H1 (cell line): ENCODE measurements around the gene TMTC2. TPM values are rescaled to one million over a fixed set of nuclear protein-coding genes. Genes with fewer than 3 reads are reported as not detected.

Source experiments
- CTCF ChIA-PET: fragments of 300-600 bp; sonication (Branson Sonifier 250); formaldehyde crosslinking; loops from one replicate; lab custom pipeline; 2021; ENCODE audit not compliant: partially characterized antibody; lab: Charles Lee
- POLR2A ChIA-PET: fragments of 300-600 bp; sonication (Branson Sonifier 250); formaldehyde crosslinking; loops from one replicate; lab custom pipeline; 2021; ENCODE audit warnings: inconsistent platforms; ENCODE audit not compliant: partially characterized antibody; lab: Charles Lee
- DNase-seq, 2 experiments: peaks; one replicate each; pipeline versions ENCODE4 v3.0.0 to v3.0.0-alpha.2; 2010 to 2022; ENCODE audit warnings: low spot score in 2 of 2, low read depth in 1 of 2, mixed read lengths in 1 of 2
- FAIRE-seq: peaks from 2 replicates; lab custom pipeline; 2011; peaks lifted over from hg19 to GRCh38; lab: Jason Lieb, UNC
- H2AFZ ChIP-seq: 2 replicates; pipeline ENCODE4 v1.8.1; 2012; ENCODE audit warnings: low read length, inconsistent platforms
- H2AK5ac ChIP-seq: 2 replicates; pipeline ENCODE4 v1.6.1; 2013; ENCODE audit warnings: low read depth, low read length
- H2BK120ac ChIP-seq: replicated peaks from 2 replicates; pipeline ENCODE3; 2013; ENCODE audit warnings: low read depth, low read length, inconsistent platforms
- H2BK12ac ChIP-seq: 2 replicates; pipeline ENCODE4 v1.6.1; 2013; ENCODE audit warnings: low read depth, low read length
- H2BK15ac ChIP-seq: 2 replicates; pipeline ENCODE4 v1.6.1; 2013; ENCODE audit warnings: low read length
- H2BK20ac ChIP-seq: 2 replicates; pipeline ENCODE4 v1.6.1; 2013; ENCODE audit warnings: low read length
- H2BK5ac ChIP-seq: 2 replicates; pipeline ENCODE4 v1.6.1; 2013; ENCODE audit warnings: low read depth, low read length
- H3K14ac ChIP-seq: 2 replicates; pipeline ENCODE4 v1.6.1; 2013; ENCODE audit warnings: inconsistent platforms; ENCODE audit not compliant: insufficient read length
- H3K18ac ChIP-seq: 2 replicates; pipeline ENCODE4 v1.6.1; 2013; ENCODE audit warnings: low read length; ENCODE audit errors: extremely low read depth
- H3K23ac ChIP-seq: 2 replicates; pipeline ENCODE4 v1.6.1; 2013; ENCODE audit warnings: inconsistent platforms; ENCODE audit not compliant: insufficient read length
- H3K23me2 ChIP-seq: 2 replicates; pipeline ENCODE4 v1.6.1; 2013; ENCODE audit warnings: low read depth, low read length
- H3K27ac ChIP-seq: 2 replicates; pipeline ENCODE4 v1.6.1; 2011; ENCODE audit warnings: low read depth, low read length, inconsistent platforms
- H3K27me3 ChIP-seq, 4 experiments: replicated peaks in 1 of 4; 1 replicate in 1 of 4; 2 replicates in 3 of 4; pipeline versions ENCODE4 v1.6.1 to v1.8.1; 2011 to 2013; ENCODE audit warnings: low read length in 3 of 4, mild to moderate bottlenecking in 3 of 4, inconsistent platforms in 2 of 4, mixed read lengths in 2 of 4, moderate library complexity in 1 of 4; ENCODE audit not compliant: control insufficient read depth in 3 of 4, insufficient read depth in 3 of 4; ENCODE audit errors: extremely low read depth in 1 of 4
- H3K36me3 ChIP-seq, 4 experiments: 2 replicates each; pipeline versions ENCODE4 v1.6.1 to v1.8.1; 2011 to 2013; ENCODE audit warnings: mild to moderate bottlenecking in 4 of 4, low read length in 3 of 4, moderate library complexity in 2 of 4, control low read depth in 1 of 4, inconsistent platforms in 1 of 4; ENCODE audit not compliant: insufficient read depth in 4 of 4, control insufficient read depth in 2 of 4
- H3K4ac ChIP-seq: replicated peaks from 2 replicates; pipeline ENCODE3; 2013; ENCODE audit warnings: low read length, low read depth, mixed read lengths, inconsistent platforms; ENCODE audit not compliant: insufficient read length
- H3K4me1 ChIP-seq, 4 experiments: replicated peaks in 1 of 4; 1 replicate in 1 of 4; 2 replicates in 3 of 4; pipeline versions ENCODE4 v1.6.1 to v1.8.1; 2011 to 2013; ENCODE audit warnings: low read length in 3 of 4, inconsistent platforms in 2 of 4, mixed read lengths in 1 of 4; ENCODE audit not compliant: insufficient read depth in 4 of 4, control insufficient read depth in 3 of 4
- H3K4me2 ChIP-seq, 2 experiments: 2 replicates each; pipeline versions ENCODE4 v1.6.1 to v1.8.1; 2011 to 2013; ENCODE audit warnings: low read depth in 2 of 2, low read length in 2 of 2, control low read depth in 1 of 2, inconsistent platforms in 1 of 2, mild to moderate bottlenecking in 1 of 2; ENCODE audit not compliant: insufficient read depth in 1 of 2
- H3K4me3 ChIP-seq, 4 experiments: fragments of 200-600, 300-600 bp in 1 of 4; sonication (generic), shearing (Covaris generic), sonication (Bioruptor Twin) in 1 of 4; 2 replicates each; pipeline versions ENCODE4 v1.5.1 to v1.8.1; 2011 to 2016; ENCODE audit warnings: low read length in 4 of 4, low read depth in 3 of 4, control low read depth in 2 of 4, inconsistent platforms in 2 of 4, mild to moderate bottlenecking in 2 of 4, mixed read lengths in 1 of 4, moderate library complexity in 1 of 4; ENCODE audit not compliant: insufficient read depth in 2 of 4; ENCODE audit errors: extremely low read depth in 1 of 4
- H3K56ac ChIP-seq: replicated peaks from 2 replicates; pipeline ENCODE3; 2013; ENCODE audit warnings: low read depth, mild to moderate bottlenecking, mixed read lengths, low read length, inconsistent platforms; ENCODE audit not compliant: insufficient read length
- H3K79me1 ChIP-seq: 2 replicates; pipeline ENCODE4 v1.6.1; 2013; ENCODE audit warnings: low read depth, low read length, control low read depth
- H3K79me2 ChIP-seq, 2 experiments: 2 replicates each; pipeline versions ENCODE4 v1.6.1 to v1.8.1; 2012 to 2013; ENCODE audit warnings: low read length in 2 of 2, mild to moderate bottlenecking in 2 of 2, inconsistent platforms in 1 of 2; ENCODE audit not compliant: insufficient read depth in 2 of 2, control insufficient read depth in 1 of 2
- H3K9ac ChIP-seq, 4 experiments: replicated peaks in 1 of 4; 1 replicate in 1 of 4; 2 replicates in 3 of 4; pipeline versions ENCODE4 v1.6.1 to v1.8.1; 2011 to 2013; ENCODE audit warnings: low read depth in 3 of 4, low read length in 3 of 4, control low read depth in 2 of 4, mild to moderate bottlenecking in 2 of 4, moderate library complexity in 2 of 4, inconsistent platforms in 1 of 4; ENCODE audit errors: extremely low read depth in 1 of 4
- H3K9me3 ChIP-seq, 2 experiments: 2 replicates each; pipeline versions ENCODE4 v1.6.1 to v1.8.1; 2012 to 2013; ENCODE audit warnings: mild to moderate bottlenecking in 2 of 2, moderate library complexity in 2 of 2, control low read depth in 1 of 2, inconsistent platforms in 1 of 2, low read depth in 1 of 2, low read length in 1 of 2, mixed read lengths in 1 of 2; ENCODE audit not compliant: insufficient read depth in 2 of 2
- H4K20me1 ChIP-seq, 2 experiments: replicated peaks in 1 of 2; 2 replicates each; pipeline versions ENCODE3 to v1.8.1; 2011 to 2013; ENCODE audit warnings: inconsistent platforms in 2 of 2, low read length in 2 of 2, mild to moderate bottlenecking in 1 of 2; ENCODE audit not compliant: insufficient read depth in 2 of 2, control insufficient read depth in 1 of 2
- H4K5ac ChIP-seq: 2 replicates; pipeline ENCODE4 v1.6.1; 2013; ENCODE audit warnings: low read length, low read depth, mixed read lengths, inconsistent platforms; ENCODE audit not compliant: insufficient read length
- H4K8ac ChIP-seq: 2 replicates; pipeline ENCODE4 v1.8.0; 2013; ENCODE audit warnings: mild to moderate bottlenecking, moderate library complexity, low read length, inconsistent platforms; ENCODE audit not compliant: insufficient read depth; ENCODE audit errors: extremely low read depth
- H4K91ac ChIP-seq: replicated peaks from 2 replicates; pipeline ENCODE3; 2013; ENCODE audit warnings: low read length, mixed read lengths, inconsistent platforms; ENCODE audit not compliant: insufficient read length
- CBX8 ChIP-seq: fragments of 300-800, 300-1000 bp; sonication (generic); IDR thresholded peaks from 2 replicates; pipeline ENCODE4 v1.7.1; 2016; ENCODE audit warnings: low read depth, low read length, borderline replicate concordance
- CHD1 ChIP-seq: IDR thresholded peaks from 2 replicates; pipeline ENCODE4 v1.6.1; 2012; ENCODE audit warnings: low read depth, low read length, improper control_type of control experiment
- CREB1 ChIP-seq: IDR thresholded peaks from 2 replicates; pipeline ENCODE4 v1.6.1; 2012; ENCODE audit warnings: inconsistent platforms
- CTBP2 ChIP-seq: IDR thresholded peaks from 2 replicates; pipeline ENCODE4 v1.7.0; 2011; ENCODE audit warnings: borderline replicate concordance, mild to moderate bottlenecking, moderate library complexity, mixed read lengths, low read length; ENCODE audit not compliant: insufficient read depth, insufficient read length
- EGR1 ChIP-seq: IDR thresholded peaks from 2 replicates; pipeline ENCODE4 v1.6.1; 2011; ENCODE audit warnings: low read depth, low read length, borderline replicate concordance
- EZH2 ChIP-seq: fragments of 200-600 bp; sonication (generic); IDR thresholded peaks from 2 replicates; pipeline ENCODE4 v1.7.1; 2012; ENCODE audit warnings: low read depth, mild to moderate bottlenecking, moderate library complexity, low read length, inconsistent platforms; ENCODE audit not compliant: severe bottlenecking
- FOSL1 ChIP-seq: IDR thresholded peaks from 2 replicates; pipeline ENCODE4 v1.6.1; 2011; ENCODE audit warnings: mild to moderate bottlenecking, low read depth, low read length, moderate library complexity; ENCODE audit not compliant: insufficient read depth
- HDAC6 ChIP-seq: IDR thresholded peaks from one replicate; pipeline ENCODE4 v1.7.1; 2012; ENCODE audit warnings: low read depth, mild to moderate bottlenecking, inconsistent platforms, low read length, moderate library complexity
- JUN ChIP-seq: IDR thresholded peaks from 2 replicates; pipeline ENCODE4 v1.6.1; 2011; ENCODE audit warnings: low read depth, mild to moderate bottlenecking, improper control_type of control experiment, low read length
- KDM1A ChIP-seq: fragments of 200-600, 300-600 bp; sonication (generic); IDR thresholded peaks from 2 replicates; pipeline ENCODE4 v1.7.1; 2016; ENCODE audit warnings: mild to moderate bottlenecking, low read length, borderline replicate concordance
- MAFK ChIP-seq: IDR thresholded peaks from 2 replicates; pipeline ENCODE4 v1.6.1; 2012; ENCODE audit warnings: low read depth, mild to moderate bottlenecking, improper control_type of control experiment, low read length
- RFX5 ChIP-seq: IDR thresholded peaks from 2 replicates; pipeline ENCODE4 v1.6.1; 2011; ENCODE audit warnings: low read depth, low read length, improper control_type of control experiment, borderline replicate concordance
- RXRA ChIP-seq: IDR thresholded peaks from 2 replicates; pipeline ENCODE4 v1.6.1; 2011; ENCODE audit warnings: low read depth, mild to moderate bottlenecking, low read length, moderate library complexity; ENCODE audit not compliant: insufficient read depth
- SIX5 ChIP-seq: IDR thresholded peaks from 2 replicates; pipeline ENCODE4 v1.6.1; 2011; ENCODE audit warnings: mild to moderate bottlenecking, low read depth, low read length
- SRF ChIP-seq: IDR thresholded peaks from 2 replicates; pipeline ENCODE4 v1.6.1; 2011; ENCODE audit warnings: mild to moderate bottlenecking, low read depth, low read length, moderate library complexity
- TCF12 ChIP-seq: IDR thresholded peaks from 2 replicates; pipeline ENCODE4 v1.6.1; 2011; ENCODE audit warnings: low read depth, mild to moderate bottlenecking, low read length
- WGBS, 2 experiments: shearing (Covaris generic) in 1 of 2; methylation state at CpG; one replicate each; pipeline versions ENCODE4 v1.1.6 to v1.1.7; 2013 to 2015; ENCODE audit warnings: low lambda C conversion rate in 2 of 2, mixed read lengths in 2 of 2, inconsistent platforms in 1 of 2, low coverage in 1 of 2, missing lambda C conversion rate in 1 of 2; ENCODE audit not compliant: insufficient replicate concordance in 2 of 2, insufficient coverage in 1 of 2, insufficient read length in 1 of 2; ENCODE audit errors: extremely low coverage in 1 of 2, missing lambda C conversion rate in 1 of 2; 5-methylcytosine and 5-hydroxymethylcytosine counted together
- polyA plus RNA-seq, 7 experiments: library from polyadenylated mRNA; depleted of rRNA in 3 of 7; stranded (reverse) in 5 of 7; unstranded in 2 of 7; fragments of >200 nt in 5 of 7; fragments of 200-250 nt in 2 of 7; gene quantifications; 1 replicate in 5 of 7; 2 replicates in 1 of 7; 4 replicates in 1 of 7; pipeline versions ENCODE4 v1.2.1 to v1.2.3, GENCODE V29; 2011 to 2013; ENCODE audit warnings: missing spikeins in 2 of 7, mixed read lengths in 2 of 7
- total RNA-seq: library from RNA; stranded (reverse); fragmentation: NEBNext Ultra II Directional; extraction: Animal tissue kit (Norgen Biotek cat#: 25700); gene quantifications from 2 replicates; pipeline ENCODE4 v1.2.1, GENCODE V29; 2021

The TMTC2 gene
- total and polyA plus RNA-seq, 2 of the 8 experiments (the other 6 are each of a cell fraction or from before 2014, with no cell fraction given): 2.3 to 3.9 TPM

- Histone ChIP-seq H2BK12ac (no peak overlapping the region), H3K9ac (no peak overlapping the region), H4K91ac (no peak overlapping the region), H4K20me1 (no peaks in the 10 kb centered on the region), H3K9me3 (no peaks in the 10 kb centered on the region), H3K79me1 (no peaks in the 10 kb centered on the region), H3K36me3 (no peaks in the 10 kb centered on the region), H4K5ac (no peak overlapping the region), H3K23ac (no peak overlapping the region), H3K4me3 (no peak overlapping the region), H2AK5ac (no peak overlapping the region)
- CTCF ChIA-PET: no interaction called here
- no peak for DNase-seq
- TF ChIP-seq CTBP2: no peak
- TF ChIP-seq MAFK: no peak
- TF ChIP-seq RFX5: no peak
- no peak for TF ChIP-seq EZH2
- no peak for TF ChIP-seq SRF
- no peak for TF ChIP-seq EGR1
- TF ChIP-seq JUN: no peak
- TF ChIP-seq RXRA: no peak
- TF ChIP-seq CHD1: no peak
- TF ChIP-seq FOSL1: no peak
- no peak for TF ChIP-seq TCF12
- TF ChIP-seq KDM1A: no peak
- TF ChIP-seq CREB1: no peak
- TF ChIP-seq CBX8: no peak
- no peak for TF ChIP-seq SIX5
- TF ChIP-seq HDAC6: no peak
- TF ChIP-seq, all 59 proteins: peak for 0
- no peak overlapping the region for H3K56ac ChIP-seq
- H3K4me2 ChIP-seq: no peak overlapping the region
- no peaks in the 10 kb centered on the region for H3K23me2 ChIP-seq
- no peaks in the 10 kb centered on the region for H3K79me2 ChIP-seq
- FAIRE-seq: no peak
- no peak overlapping the region for H3K4ac ChIP-seq
- H3K18ac ChIP-seq: no peak overlapping the region
- H3K27me3 ChIP-seq: no peaks in the 10 kb centered on the region
- H2BK5ac ChIP-seq: no peak overlapping the region
- H2BK20ac ChIP-seq: no peak overlapping the region
- no peak overlapping the region for H3K27ac ChIP-seq
- WGBS, 2 experiments: 87% methylated on average over 1 of the region's 1 CpG; no CpG with 5 or more reads in 1 of the 2 experiments
- no peak overlapping the region for H3K14ac ChIP-seq
- no peak overlapping the region for H2BK15ac ChIP-seq
- no peak overlapping the region for H4K8ac ChIP-seq
- H3K4me1 ChIP-seq: peaks cover 0 to 4% (median 0%) of the 10 kb centered on the region in 4 experiments; a peak in 1 of 7 replicates
- no peak overlapping the region for H2BK120ac ChIP-seq
- no peak overlapping the region for H2AFZ ChIP-seq
- POLR2A ChIA-PET: no interaction called here
These were observed 370.7 kb downstream of the TMTC2 start for GRCh38 chr12:83057436-83057835.
